ENCODE measurements around the gene PROSER2. TPM values are rescaled to one million over a fixed set of nuclear protein-coding genes. Genes with fewer than 3 reads are reported as not detected.

PROSER2 gene
- polyA plus RNA-seq, 3 donors, result 1.2 to 2.2 (median 2.0) TPM

- Histone ChIP-seq H3K27ac (ENCODE audit: low read depth in 1 of 2, low read length in 2 of 2) (no peak overlapping the region), H2AFZ (ENCODE audit: insufficient read depth, low read depth, low read length, poor library complexity, severe bottlenecking) (no peak overlapping the region), H3K4me2 (replicated peaks; ENCODE audit: extremely low read depth, low read length, poor library complexity, severe bottlenecking) (peak overlapping the region; percentile 57), H4K20me1 (ENCODE audit: insufficient read depth, low read length) (no peaks in the 10 kb centered on the region), H3K4me1 (ENCODE audit: control insufficient read depth in 1 of 2, insufficient read depth in 2 of 2, low read length in 2 of 2) (peaks cover 15 to 39% of the 10 kb centered on the region in 2 donors), H3K4me3 (replicated peaks in 1 of 3; ENCODE audit: low read depth in 2 of 3, low read length in 3 of 3) (no peak overlapping the region), H3K9ac (ENCODE audit: insufficient read depth, low read length, poor library complexity, severe bottlenecking) (no peak overlapping the region), H3K27me3 (ENCODE audit: control insufficient read depth in 2 of 2, insufficient read depth in 2 of 2, low read length in 2 of 2) (no peaks in the 10 kb centered on the region), H3K79me2 (ENCODE audit: insufficient read depth, low read length) (peaks cover 24% of the 10 kb centered on the region), H3K36me3 (replicated peaks in 1 of 2; ENCODE audit: control insufficient read depth in 1 of 2, insufficient read depth in 2 of 2, low read length in 2 of 2) (peaks cover 0 to 15% of the 10 kb centered on the region in 2 donors), H3K9me3 (replicated peaks in 1 of 2; ENCODE audit: control insufficient read depth in 1 of 2, insufficient read depth in 1 of 2, low read length in 2 of 2) (no peaks in the 10 kb centered on the region)
- Mint-ChIP-seq H3K36me3 (peaks cover 16 to 31% of the 10 kb centered on the region in 2 donors), H3K9me3 (no peaks in the 10 kb centered on the region), H3K27ac (peak overlapping the region in 4 of 7 donors; percentile 77 to 85 (median 82)), H3K4me1 (peaks cover 32% of the 10 kb centered on the region), H3K4me3 (no peak overlapping the region), H3K27me3 (ENCODE audit: low read depth in 3 of 3) (peaks cover 0 to 10% (median 1%) of the 10 kb centered on the region in 3 donors)
- intact Hi-C loops (cut with micrococcal nuclease), result no loop called here
- no CpG with 5 or more reads among the region's 1 CpG for WGBS (ENCODE audit: insufficient coverage)
- TF ChIP-seq CTCF (IDR thresholded peaks at IDR 0.05), result no peak
- peak in 1 of 3 donors; percentile 39 for DNase-seq
Observed at GRCh38 chr10:11849277-11849676, 26.1 kb downstream of the PROSER2 start.

GRCh38 chr10:11849911-11850310 is 26.8 kb downstream of the PROSER2 start:
- Histone ChIP-seq H3K4me1 (ENCODE audit: control insufficient read depth in 1 of 2, insufficient read depth in 2 of 2, low read length in 2 of 2) (peaks cover 15 to 39% of the 10 kb centered on the region in 2 donors), H3K4me2 (replicated peaks; ENCODE audit: extremely low read depth, low read length, poor library complexity, severe bottlenecking) (peak overlapping the region; percentile 57), H2AFZ (ENCODE audit: insufficient read depth, low read depth, low read length, poor library complexity, severe bottlenecking) (peak overlapping the region; percentile 18), H3K27ac (ENCODE audit: low read depth in 1 of 2, low read length in 2 of 2) (peak overlapping the region; percentile 6 to 8), H4K20me1 (ENCODE audit: insufficient read depth, low read length) (no peaks in the 10 kb centered on the region), H3K36me3 (replicated peaks in 1 of 2; ENCODE audit: control insufficient read depth in 1 of 2, insufficient read depth in 2 of 2, low read length in 2 of 2) (peaks cover 0 to 16% of the 10 kb centered on the region in 2 donors), H3K27me3 (ENCODE audit: control insufficient read depth in 2 of 2, insufficient read depth in 2 of 2, low read length in 2 of 2) (no peaks in the 10 kb centered on the region), H3K9ac (ENCODE audit: insufficient read depth, low read length, poor library complexity, severe bottlenecking) (no peak overlapping the region), H3K9me3 (replicated peaks in 1 of 2; ENCODE audit: control insufficient read depth in 1 of 2, insufficient read depth in 1 of 2, low read length in 2 of 2) (no peaks in the 10 kb centered on the region), H3K79me2 (ENCODE audit: insufficient read depth, low read length) (peaks cover 19% of the 10 kb centered on the region), H3K4me3 (replicated peaks in 1 of 3; ENCODE audit: low read depth in 2 of 3, low read length in 3 of 3) (peak overlapping the region in 1 of 3 experiments; percentile 28)
- no peak for TF ChIP-seq CTCF (IDR thresholded peaks at IDR 0.05)
- intact Hi-C loops (cut with micrococcal nuclease), result no loop called here
- Mint-ChIP-seq H3K27ac (peak overlapping the region in 6 of 7 donors; percentile 68 to 85 (median 78)), H3K27me3 (ENCODE audit: low read depth in 3 of 3) (peaks cover 0 to 10% (median 0%) of the 10 kb centered on the region in 3 donors), H3K4me1 (peaks cover 32% of the 10 kb centered on the region), H3K9me3 (no peaks in the 10 kb centered on the region), H3K36me3 (peaks cover 18 to 34% of the 10 kb centered on the region in 2 donors), H3K4me3 (peak overlapping the region in 1 of 2 donors; percentile 65)
- 4% methylated on average over 6 of the region's 8 CpGs for WGBS (ENCODE audit: insufficient coverage)
- DNase-seq, result peak; percentile 87 to 95 (median 89)

Data from CD14-positive monocyte (primary cell).